Measurements from ENCODE around the gene TMEM229B. TPM values are rescaled to one million over a fixed set of nuclear protein-coding genes. Genes with fewer than 3 reads are reported as not detected.

Gene TMEM229B
- total RNA-seq, 4 donors from 2014 or later = 0.84 to 6.6 (median 1.3) TPM

DNA sequence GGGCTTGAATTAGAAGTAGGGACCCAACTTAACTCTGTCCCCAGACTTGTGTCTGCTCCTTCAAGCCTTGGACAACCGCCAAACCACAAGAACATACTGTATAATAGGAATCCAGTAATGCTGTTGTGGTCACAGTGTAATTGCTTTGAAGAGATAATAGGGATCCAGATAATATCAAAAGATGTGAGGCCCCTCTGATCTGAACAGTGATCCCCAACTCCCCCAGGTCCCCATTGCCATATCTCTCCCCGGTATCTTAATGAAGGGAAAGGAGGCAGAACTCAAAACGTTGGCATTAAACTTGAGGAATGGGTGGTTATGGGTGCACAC, 36.1 kb upstream of the TMEM229B start:
- ATAC-seq (ENCODE audit: low FRiP score) (no peak), DNase-seq (ENCODE audit: low spot score) (no peak)
- TF ChIP-seq CTCF (IDR thresholded peaks at IDR 0.05) = no peak

DNA sequence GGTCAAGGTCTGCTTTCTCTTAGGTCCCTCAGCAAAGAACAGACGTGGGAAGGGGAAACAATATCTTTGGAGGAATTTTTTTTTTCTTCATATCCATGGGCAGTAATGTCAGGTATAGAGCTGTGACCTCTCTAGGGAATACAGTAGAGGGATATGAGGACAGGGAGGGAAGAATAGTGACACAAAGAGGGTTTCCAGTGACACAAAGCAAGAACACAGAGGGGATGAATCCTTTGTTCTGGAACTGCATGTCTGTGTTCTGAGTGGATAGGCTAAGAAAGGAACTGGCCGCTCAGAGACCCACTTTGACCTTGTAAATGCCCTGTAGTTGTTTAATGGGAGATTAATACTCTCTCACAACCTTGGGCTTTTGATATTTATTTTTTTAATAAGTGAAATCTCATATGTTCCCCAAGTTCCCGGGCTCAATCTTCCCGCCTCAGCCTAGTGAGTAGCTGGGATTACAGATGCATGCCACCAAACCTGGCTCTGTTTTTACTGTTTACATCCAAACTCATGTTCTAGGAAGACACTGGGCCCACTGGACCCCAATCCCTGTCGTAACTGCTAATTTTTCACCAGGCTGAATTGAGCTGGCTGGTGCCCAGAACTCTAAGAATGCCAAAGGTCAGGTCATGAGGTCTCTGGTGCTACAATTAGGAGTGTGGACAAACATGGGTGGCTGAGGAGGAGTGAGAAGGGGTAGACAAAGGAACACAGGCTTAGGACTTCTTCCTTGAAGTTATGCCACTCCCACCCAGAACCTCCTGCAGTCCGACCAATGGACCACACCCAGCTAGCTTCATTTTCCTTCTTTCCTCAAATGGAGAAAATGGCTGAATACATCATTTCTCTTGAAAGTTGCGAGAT, 35.5 kb upstream of the TMEM229B start:
- DNase-seq (ENCODE audit: low spot score) (no peak), ATAC-seq (ENCODE audit: low FRiP score) (no peak)
- no peak for TF ChIP-seq CTCF (IDR thresholded peaks at IDR 0.05)

DNA sequence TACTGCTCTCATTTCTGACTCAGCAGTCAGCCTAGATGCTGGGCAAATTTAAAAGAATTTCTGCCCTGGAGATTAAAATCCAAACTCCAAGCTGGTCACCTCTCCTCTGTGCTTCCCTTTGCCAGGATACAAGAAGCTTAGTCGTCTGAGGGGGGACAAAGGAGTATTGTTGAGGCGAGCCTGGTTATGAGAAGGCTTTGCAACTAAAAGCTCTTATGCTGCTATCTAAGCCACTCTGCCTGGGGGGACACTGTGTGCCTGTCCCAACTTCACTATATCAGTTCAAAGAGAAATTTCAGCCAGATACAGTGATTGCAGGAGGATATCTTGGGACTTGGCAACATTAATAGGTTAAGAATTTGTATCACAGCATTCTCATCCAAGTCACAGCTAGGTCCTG, 33.7 kb upstream of the TMEM229B start:
- TF ChIP-seq CTCF (IDR thresholded peaks at IDR 0.05) = no peak
- DNase-seq (ENCODE audit: low spot score) = no peak
- no peak for ATAC-seq (ENCODE audit: low FRiP score)

DNA sequence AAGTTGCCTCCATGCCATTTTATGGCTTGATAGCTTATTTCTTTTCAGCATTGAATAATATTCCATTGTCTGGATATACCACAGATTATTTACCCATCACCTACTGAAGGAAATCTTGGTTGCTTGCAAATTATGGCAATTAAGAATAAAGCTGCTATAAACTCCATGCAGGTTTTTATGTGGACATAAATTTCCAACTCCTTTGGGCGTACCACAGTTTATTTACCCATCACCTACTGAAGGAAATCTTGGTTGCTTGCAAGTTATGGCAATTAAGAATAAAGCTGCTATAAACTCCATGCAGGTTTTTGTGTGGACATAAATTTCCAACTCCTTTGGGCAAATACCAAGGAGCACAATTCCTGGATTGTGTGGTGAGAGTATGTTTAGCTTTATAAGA, 32.0 kb upstream of the TMEM229B start:
- DNase-seq (ENCODE audit: low spot score) = no peak
- no peak for TF ChIP-seq CTCF (IDR thresholded peaks at IDR 0.05)
- ATAC-seq (ENCODE audit: low FRiP score) = no peak

- TF ChIP-seq CTCF (IDR thresholded peaks at IDR 0.05) = no peak
- no peak for ATAC-seq (ENCODE audit: low FRiP score)
Observed at GRCh38 chr14:67519406-67519805, 30.9 kb upstream of the TMEM229B start.

DNA sequence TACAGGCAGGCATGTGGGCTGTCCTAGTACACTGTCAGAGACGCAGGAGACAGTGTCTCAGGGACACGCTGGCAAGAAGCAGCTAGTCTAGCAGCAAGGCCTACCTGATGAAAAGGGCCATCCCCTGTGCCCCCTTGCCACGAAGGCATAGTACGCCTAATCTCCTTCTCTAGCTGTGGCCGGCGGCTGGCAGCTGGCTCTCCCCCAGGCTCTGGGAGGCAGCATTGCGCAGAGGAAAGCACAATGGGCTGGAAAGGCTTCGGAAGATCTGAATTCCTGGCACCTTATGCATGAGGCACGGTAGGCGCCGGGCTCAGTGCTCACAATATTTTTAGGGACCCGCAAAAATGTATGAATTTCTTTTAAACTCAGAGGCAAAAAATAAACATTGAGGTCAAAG, 28.6 kb upstream of the TMEM229B start:
- no peak for DNase-seq (ENCODE audit: low spot score)
- ATAC-seq (ENCODE audit: low FRiP score) = no peak
- TF ChIP-seq CTCF (IDR thresholded peaks at IDR 0.05) = no peak

More at GRCh38 chr14:67519406-67519805, 30.9 kb upstream of the TMEM229B start:
- DNase-seq (ENCODE audit: low spot score) = no peak

DNA sequence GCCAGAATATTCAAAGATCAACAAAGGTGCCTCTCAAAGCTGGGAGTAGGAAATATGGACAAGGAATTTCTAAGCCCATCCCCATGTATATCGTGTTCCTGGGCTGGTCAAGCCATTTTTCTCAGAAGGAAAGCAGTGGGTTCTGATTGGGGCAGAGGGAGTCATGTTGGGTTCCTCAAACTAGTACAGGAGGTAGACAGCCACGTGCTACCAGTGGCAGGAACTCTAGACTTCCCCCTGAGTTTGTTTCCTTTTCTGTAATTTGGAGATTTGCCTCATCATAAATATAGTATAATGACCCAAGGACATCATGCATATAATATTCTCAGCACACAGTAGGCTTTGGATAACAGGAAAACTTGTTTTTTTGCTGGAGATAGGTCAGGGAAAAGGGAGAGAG, 28.2 kb upstream of the TMEM229B start:
- ATAC-seq (ENCODE audit: low FRiP score) = no peak
- no peak for TF ChIP-seq CTCF (IDR thresholded peaks at IDR 0.05)
- DNase-seq (ENCODE audit: low spot score) = no peak

Measured in omental fat pad (tissue), 4 donors.